HCT116 (cell line): Measurements from ENCODE around the gene RYR2.

Experiments
- CEBPB ChIP-seq: IDR thresholded peaks from 2 replicates; pipeline ENCODE4 v1.6.1; 2012; ENCODE audit warnings: low read depth
- CTCF ChIP-seq, 3 experiments: fragments of 200-600 bp in 1 of 3; sonication (generic) in 1 of 3; IDR thresholded peaks in 2 of 3; conservative IDR thresholded peaks in 1 of 3; 2 replicates each; pipeline ENCODE4 v1.5.1; 2012 to 2017; ENCODE audit warnings: low read depth in 2 of 3, low read length in 2 of 3, antibody characterized with exemption in 1 of 3, borderline replicate concordance in 1 of 3, control low read depth in 1 of 3, mild to moderate bottlenecking in 1 of 3, mixed read lengths in 1 of 3, mixed run types in 1 of 3, moderate library complexity in 1 of 3; ENCODE audit not compliant: insufficient read depth in 1 of 3
- MAX ChIP-seq: IDR thresholded peaks from 2 replicates; pipeline ENCODE4 v1.6.1; 2012
- POLR2AphosphoS5 ChIP-seq: IDR thresholded peaks from 2 replicates; pipeline ENCODE4 v1.6.1; 2011; ENCODE audit warnings: mild to moderate bottlenecking, low read depth, low read length, moderate library complexity
- SRF ChIP-seq: IDR thresholded peaks from 2 replicates; pipeline ENCODE4 v1.6.1; 2012; ENCODE audit warnings: low read depth
- ZNF274 ChIP-seq: fragments of 200-500 bp; sonication (Bioruptor generic); IDR thresholded peaks from 2 replicates; pipeline ENCODE4 v1.6.1; 2014; ENCODE audit warnings: mild to moderate bottlenecking, low read depth, low read length, inconsistent platforms

- TF ChIP-seq SRF (no peak), CTCF (IDR thresholded peaks at IDR 0.05 in 2 of 3, conservative IDR thresholded peaks at IDR 0.05 in 1 of 3; ENCODE audit: borderline replicate concordance in 1 of 3, insufficient read depth in 1 of 3, low read depth in 2 of 3, low read length in 2 of 3) (no peak), CEBPB (no peak), MAX (no peak), POLR2AphosphoS5 (no peak), ZNF274 (no peak)
Observed at GRCh38 chr1:237281481-237281880, 239.5 kb downstream of the RYR2 start.
